Lower lobe of right lung (tissue), 2 donors: ENCODE data around the gene MPZL2. TPM values are rescaled to one million over a fixed set of nuclear protein-coding genes. Genes with fewer than 3 reads are reported as not detected.

Experiments used
- ATAC-seq, 2 donors: fragments of 200-7000 bp; cut with Tn5 transposase; one replicate each; pipeline ENCODE4 v1.9.1; 2020 to 2022; ENCODE audit warnings: mild to moderate bottlenecking in 2 of 2, moderate library complexity in 2 of 2
- DNase-seq: peaks from one replicate; pipeline ENCODE4 v3.0.0-alpha.2; 2020
- H3K27ac ChIP-seq: fragments of 200-600 bp; one replicate; pipeline ENCODE4 v1.8.0; 2022
- H3K27me3 ChIP-seq: fragments of 200-600 bp; one replicate; pipeline ENCODE4 v1.8.0; 2022; ENCODE audit warnings: low read depth
- H3K36me3 ChIP-seq: fragments of 200-600 bp; one replicate; pipeline ENCODE4 v1.8.0; 2022; ENCODE audit warnings: mild to moderate bottlenecking
- H3K4me1 ChIP-seq: fragments of 200-600 bp; one replicate; pipeline ENCODE4 v1.8.0; 2022
- H3K4me3 ChIP-seq: fragments of 200-600 bp; one replicate; pipeline ENCODE4 v1.8.0; 2022; ENCODE audit warnings: mild to moderate bottlenecking
- H3K9me3 ChIP-seq: fragments of 200-600 bp; one replicate; pipeline ENCODE4 v1.8.0; 2022
- CTCF ChIP-seq: fragments of 200-600 bp; IDR thresholded peaks from one replicate; pipeline ENCODE4 v1.8.0; 2022; ENCODE audit warnings: antibody characterized with exemption, mild to moderate bottlenecking
- intact Hi-C: fragments of 100-400 bp; cut with DNase I; formaldehyde crosslinking; loops from one replicate; pipeline ENCODE4 v1.11.0; 2022
- total RNA-seq: library from RNA; stranded (reverse); fragmentation: NEBNext Ultra II Directional; extraction: Animal tissue kit (Norgen Biotek cat#: 25700); gene quantifications from one replicate; pipeline ENCODE4 v1.2.1, GENCODE V29; 2021
- donor health status: DM: no; HTN: yes; CAD: no; lungs with severe emphysema.

The MPZL2 gene
- total RNA-seq, 1 donor from 2014 or later = 85.3 TPM

DNA sequence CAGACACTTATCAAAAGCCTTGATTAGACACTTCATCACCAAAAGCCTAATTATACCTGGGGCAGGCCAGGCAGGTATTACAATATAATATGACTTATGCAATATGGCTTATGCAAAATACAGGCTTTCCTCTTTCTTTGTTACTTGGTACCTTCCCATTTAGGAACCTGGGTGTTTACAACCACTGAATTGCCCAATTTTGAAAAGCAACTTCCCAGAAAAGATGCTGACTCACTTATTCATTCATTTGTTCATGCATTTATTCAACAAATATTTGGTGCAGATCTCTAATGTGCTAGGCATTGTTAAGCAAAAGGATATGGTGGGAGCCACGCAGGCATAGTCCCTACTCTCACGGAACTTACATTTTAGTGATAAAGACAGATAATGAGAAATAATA, 25.7 kb downstream of the MPZL2 start:
- Histone ChIP-seq H3K27ac (peak overlapping the region; percentile 28), H3K27me3 (no peaks in the 10 kb centered on the region), H3K4me1 (peaks cover 60% of the 10 kb centered on the region), H3K9me3 (no peaks in the 10 kb centered on the region), H3K36me3 (no peaks in the 10 kb centered on the region), H3K4me3 (no peak overlapping the region)
- DNase-seq (no peak), ATAC-seq (no peak)
- intact Hi-C loops = no loop called here
- no peak for TF ChIP-seq CTCF

DNA sequence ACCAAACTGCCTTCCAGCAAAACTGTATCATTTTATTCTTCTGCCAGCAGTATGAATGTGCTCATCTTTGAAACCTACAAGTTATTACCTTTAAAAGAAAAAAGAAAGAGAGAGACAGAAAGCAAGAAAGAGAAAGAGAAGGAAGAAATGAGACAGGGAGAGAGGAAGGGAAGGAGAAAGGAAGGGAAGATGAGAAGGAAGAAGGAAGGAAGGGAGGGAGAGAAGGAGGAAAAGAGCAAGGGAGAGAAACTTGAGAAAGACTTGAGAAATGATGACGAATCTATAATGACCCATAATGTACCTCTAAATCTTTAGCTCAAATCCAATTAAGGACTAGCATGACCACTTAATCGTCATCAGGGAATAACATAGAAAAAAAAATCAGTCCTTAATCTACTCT, 27.9 kb downstream of the MPZL2 start:
- Histone ChIP-seq H3K36me3 (peaks cover 11% of the 10 kb centered on the region), H3K4me1 (peaks cover 42% of the 10 kb centered on the region), H3K4me3 (no peak overlapping the region), H3K27ac (no peak overlapping the region), H3K27me3 (no peaks in the 10 kb centered on the region), H3K9me3 (no peaks in the 10 kb centered on the region)
- ATAC-seq (no peak), DNase-seq (no peak)
- TF ChIP-seq CTCF = no peak
- intact Hi-C loops = no loop called here

- Histone ChIP-seq H3K9me3 (no peaks in the 10 kb centered on the region), H3K27me3 (no peaks in the 10 kb centered on the region), H3K27ac (no peak overlapping the region), H3K4me3 (no peak overlapping the region), H3K4me1 (peaks cover 42% of the 10 kb centered on the region), H3K36me3 (peaks cover 11% of the 10 kb centered on the region)
- ATAC-seq = no peak
- no peak for DNase-seq
- intact Hi-C loops = no loop called here
- TF ChIP-seq CTCF = no peak
Measured at GRCh38 chr11:118234833-118235232, 29.3 kb downstream of the MPZL2 start.

DNA sequence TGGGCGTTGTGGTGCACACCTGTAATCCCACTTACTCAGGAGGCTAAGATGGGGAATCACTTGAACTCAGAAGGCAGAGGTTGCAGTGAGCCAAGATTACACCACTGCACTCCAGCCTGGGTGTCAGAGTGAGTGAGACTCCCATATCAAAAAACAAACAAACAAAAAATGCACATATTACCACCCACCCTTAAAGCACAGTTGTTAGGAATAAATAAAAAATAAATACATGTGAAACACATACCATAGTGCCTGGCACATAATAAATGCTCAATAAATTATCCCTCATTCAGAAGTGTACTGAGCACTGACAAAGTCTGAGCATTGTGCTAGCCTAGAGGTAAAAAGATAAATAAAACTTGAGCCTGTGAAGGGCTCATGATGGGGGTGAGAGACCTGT, 30.2 kb downstream of the MPZL2 start:
- Histone ChIP-seq H3K4me1 (peaks cover 42% of the 10 kb centered on the region), H3K9me3 (no peaks in the 10 kb centered on the region), H3K4me3 (no peak overlapping the region), H3K36me3 (peaks cover 11% of the 10 kb centered on the region), H3K27me3 (no peaks in the 10 kb centered on the region), H3K27ac (no peak overlapping the region)
- ATAC-seq (no peak), DNase-seq (no peak)
- TF ChIP-seq CTCF = no peak
- intact Hi-C loops = no loop called here

DNA sequence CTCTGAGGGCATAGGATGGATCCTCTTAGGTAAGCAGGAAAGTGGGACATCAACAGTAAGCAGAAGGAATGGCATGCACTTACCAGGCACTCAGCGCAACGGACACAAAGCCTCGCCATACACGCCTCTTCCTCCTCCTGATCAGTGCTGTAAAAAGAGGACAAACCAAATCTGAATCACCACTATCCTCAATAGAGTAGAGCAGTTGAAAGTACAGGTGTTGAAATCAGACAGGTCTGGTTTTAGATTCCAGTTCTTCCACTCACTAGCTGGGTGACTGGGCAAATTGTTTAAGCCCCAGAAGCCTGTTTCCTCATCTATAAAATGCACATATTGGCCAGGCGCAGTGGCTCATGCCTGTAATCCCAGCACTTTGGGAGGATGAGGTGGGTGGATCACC, 30.7 kb downstream of the MPZL2 start:
- Histone ChIP-seq H3K27me3 (no peaks in the 10 kb centered on the region), H3K4me3 (no peak overlapping the region), H3K27ac (no peak overlapping the region), H3K36me3 (peaks cover 11% of the 10 kb centered on the region), H3K9me3 (no peaks in the 10 kb centered on the region), H3K4me1 (peaks cover 38% of the 10 kb centered on the region)
- ATAC-seq (no peak), DNase-seq (no peak)
- TF ChIP-seq CTCF = no peak
- intact Hi-C loops = no loop called here

GRCh38 chr11:118232659-118233058, 31.4 kb downstream of the MPZL2 start:
- Histone ChIP-seq H3K4me3 (no peak overlapping the region), H3K27ac (no peak overlapping the region), H3K9me3 (no peaks in the 10 kb centered on the region), H3K27me3 (no peaks in the 10 kb centered on the region), H3K36me3 (peaks cover 11% of the 10 kb centered on the region), H3K4me1 (peaks cover 37% of the 10 kb centered on the region)
- no peak for DNase-seq
- intact Hi-C loops = no loop called here
- no peak for TF ChIP-seq CTCF
- no peak for ATAC-seq
